Epithelial cell of proximal tubule (primary cell): ENCODE results near the gene SCFD2. TPM values are rescaled to one million over a fixed set of nuclear protein-coding genes. Genes with fewer than 3 reads are reported as not detected.

Experiments
- DNase-seq: peaks from one replicate; pipeline ENCODE4 v3.0.0-alpha.2; 2011; ENCODE audit warnings: low read depth
- H3K4me3 ChIP-seq: 2 replicates; pipeline ENCODE4 v1.5.1; 2011; ENCODE audit warnings: low read depth, mild to moderate bottlenecking, low read length
- CTCF ChIP-seq: conservative IDR thresholded peaks from 2 replicates; pipeline ENCODE4 v1.5.1; 2012; ENCODE audit warnings: low read depth, mild to moderate bottlenecking, low read length
- total RNA-seq: library from RNA; depleted of rRNA; stranded (reverse); fragments of >200 nt; gene quantifications from 2 replicates; pipeline ENCODE4 v1.2.3, GENCODE V29; 2015

The SCFD2 gene
- total RNA-seq, 1 donor from 2014 or later = 8.9 TPM

GRCh38 chr4:52919461-52919860, 446.4 kb downstream of the SCFD2 start:
- DNase-seq = no peak
- no peak for TF ChIP-seq CTCF
- no peak overlapping the region for H3K4me3 ChIP-seq

- DNase-seq = no peak
- H3K4me3 ChIP-seq = no peak overlapping the region
- no peak for TF ChIP-seq CTCF
These were observed 448.0 kb downstream of the SCFD2 start for GRCh38 chr4:52917817-52918216.

- no peak for DNase-seq
These were observed 450.0 kb downstream of the SCFD2 start for GRCh38 chr4:52915730-52916300.

GRCh38 chr4:52915191-52915590, 450.7 kb downstream of the SCFD2 start:
- no peak for DNase-seq
- TF ChIP-seq CTCF = no peak
- H3K4me3 ChIP-seq = no peak overlapping the region

More at GRCh38 chr4:52915730-52916300, 450.0 kb downstream of the SCFD2 start:
- H3K4me3 ChIP-seq = no peak overlapping the region
- TF ChIP-seq CTCF = no peak

GRCh38 chr4:52914051-52914605, 451.7 kb downstream of the SCFD2 start:
- TF ChIP-seq CTCF = no peak
- H3K4me3 ChIP-seq = no peak overlapping the region
- DNase-seq = no peak

- DNase-seq = no peak
- TF ChIP-seq CTCF = no peak
- H3K4me3 ChIP-seq = no peak overlapping the region
These were observed 453.3 kb downstream of the SCFD2 start for GRCh38 chr4:52912608-52913007.

- peak; percentile 33 for DNase-seq
- no peak overlapping the region for H3K4me3 ChIP-seq
- peak; percentile 98 for TF ChIP-seq CTCF
These were observed 454.1 kb downstream of the SCFD2 start for GRCh38 chr4:52911684-52912294.
